Smooth muscle cell of bladder (primary cell): ENCODE data around the gene TMEM219. TPM values are rescaled to one million over a fixed set of nuclear protein-coding genes. Genes with fewer than 3 reads are reported as not detected.

ENCODE experiments used
- total RNA-seq: library from RNA; depleted of rRNA; stranded (reverse); fragments of >200 nt; gene quantifications from 2 replicates; pipeline ENCODE4 v1.2.3, GENCODE V29; 2014

TMEM219 gene
- total RNA-seq, result 81.2 and 82.3 TPM in 2 replicates

GRCh38 chr16:29961479-29962343, at the start of gene TMEM219:
Gene TMEM219, plus strand, starts transcription at chr16:29962079. Its CDS starts 1,065 bp downstream, at chr16:29963144.

GRCh38 chr16:29925781-29926710, 35.8 kb upstream of the TMEM219 start, which contains the start of gene KCTD13:
Gene KCTD13, minus strand, starts transcription at chr16:29926226. Its CDS starts 193 bp downstream, at chr16:29926033.

GRCh38 chr16:29973384-29974246, 11.7 kb downstream of the TMEM219 start, which contains the start of gene TAOK2:
Gene TAOK2, plus strand, starts transcription at chr16:29973868. Its CDS starts 3,905 bp downstream, at chr16:29977773.

GRCh38 chr16:29995324-29995910, 33.5 kb downstream of the TMEM219 start, which contains the start of gene HIRIP3:
Gene HIRIP3, minus strand, starts transcription at chr16:29995617. Its CDS starts 12 bp downstream, at chr16:29995605.

GRCh38 chr16:29995911-29996765, 34.3 kb downstream of the TMEM219 start, which contains the start of gene INO80E:
Gene INO80E, plus strand, starts transcription at chr16:29996241. Its CDS starts 70 bp downstream, at chr16:29996311.

GRCh38 chr16:30010844-30011713, 49.2 kb downstream of the TMEM219 start, which contains the start of gene DOC2A:
Gene DOC2A, minus strand, starts transcription at chr16:30011027. Its CDS starts 805 bp downstream, at chr16:30010222.

Other genes starting within 250 kb of the TMEM219 start
- not detected in 2 replicates for gene C16orf54, start 216.1 kb upstream of the TMEM219 start, total RNA-seq
- not detected in 2 replicates for gene ZG16, start 183.8 kb upstream of the TMEM219 start, total RNA-seq
- 5.5 and 8.0 TPM in 2 replicates for gene KIF22, start 171.3 kb upstream of the TMEM219 start, total RNA-seq
- 106 and 159 TPM in 2 replicates for gene MAZ, start 155.6 kb upstream of the TMEM219 start, total RNA-seq
- 0.92 and 1.3 TPM in 2 replicates for gene PRRT2, start 149.9 kb upstream of the TMEM219 start, total RNA-seq
- gene PAGR1, start 145.9 kb upstream of the TMEM219 start, total RNA-seq, result 11.2 and 14.2 TPM in 2 replicates
- 338 and 371 TPM in 2 replicates for gene MVP, start 141.6 kb upstream of the TMEM219 start, total RNA-seq
- 94.6 and 136 TPM in 2 replicates for gene CDIPT, start 98.9 kb upstream of the TMEM219 start, total RNA-seq
- gene SEZ6L2, start 62.5 kb upstream of the TMEM219 start, total RNA-seq, result 2.1 and 7.0 TPM in 2 replicates
- gene ASPHD1, start 61.6 kb upstream of the TMEM219 start, total RNA-seq, result 7.3 and 10.4 TPM in 2 replicates
- 3.5 and 4.8 TPM in 2 replicates for gene KCTD13, start 35.9 kb upstream of the TMEM219 start, total RNA-seq
- gene TAOK2, start 11.8 kb downstream of the TMEM219 start, total RNA-seq, result 39.1 and 47.1 TPM in 2 replicates
- gene HIRIP3, start 33.5 kb downstream of the TMEM219 start, total RNA-seq, result 5.0 and 5.6 TPM in 2 replicates
- 11.9 and 15.2 TPM in 2 replicates for gene INO80E, start 34.2 kb downstream of the TMEM219 start, total RNA-seq
- 0.28 TPM in 1 of 2 replicates, not detected in the other for gene DOC2A, start 48.9 kb downstream of the TMEM219 start, total RNA-seq
- not detected in 2 replicates for gene C16orf92, start 61.1 kb downstream of the TMEM219 start, total RNA-seq
- gene TLCD3B, start 69.2 kb downstream of the TMEM219 start, total RNA-seq, result 0.09 TPM in 1 of 2 replicates, not detected in the other
- gene ALDOA, start 103.7 kb downstream of the TMEM219 start, total RNA-seq, result 617 and 861 TPM in 2 replicates
- 193 and 224 TPM in 2 replicates for gene PPP4C, start 113.9 kb downstream of the TMEM219 start, total RNA-seq
- gene TBX6, start 129.8 kb downstream of the TMEM219 start, total RNA-seq, result under 0.01 and 0.09 TPM in 2 replicates
- gene YPEL3, start 134.1 kb downstream of the TMEM219 start, total RNA-seq, result 6.3 and 10.2 TPM in 2 replicates
- 0.71 and 1.6 TPM in 2 replicates for gene GDPD3, start 151.5 kb downstream of the TMEM219 start, total RNA-seq
- gene MAPK3, start 161.1 kb downstream of the TMEM219 start, total RNA-seq, result 28.4 and 41.2 TPM in 2 replicates
- 0.46 and 0.71 TPM in 2 replicates for gene CORO1A, start 221.5 kb downstream of the TMEM219 start, total RNA-seq
- 20.8 and 31.1 TPM in 2 replicates for gene BOLA2B, start 231.6 kb downstream of the TMEM219 start, total RNA-seq
- 20.9 and 21.2 TPM in 2 replicates for gene SLX1A, start 231.8 kb downstream of the TMEM219 start, total RNA-seq
- 2.4 and 3.4 TPM in 2 replicates for gene SULT1A3, start 237.2 kb downstream of the TMEM219 start, total RNA-seq